GM12878 (cell line): Measurements from ENCODE around the gene SIPA1. TPM values are rescaled to one million over a fixed set of nuclear protein-coding genes. Genes with fewer than 3 reads are reported as not detected.
A peak's percentile ranks its signal among the peaks of the same experiment; 100 is the strongest.

Experiments used
- ATAC-seq: fragments of 200-7000 bp; cut with Tn5 transposase; 3 replicates; pipeline ENCODE4 v1.9.1; 2020; ENCODE audit warnings: mild to moderate bottlenecking, moderate library complexity
- BruUV-seq: library from RNA; stranded (reverse); fragments of 400-500 nt; replicated peaks from 2 replicates; lab custom pipeline; 2021; lab: Mats Ljungman, UMichigan
- CTCF ChIA-PET: fragments of 300-600 bp; sonication (Branson Sonifier 250); formaldehyde crosslinking; extraction: SDS; loops from one replicate; lab custom pipeline; 2021; ENCODE audit warnings: inconsistent platforms; lab: Yijun Ruan, JAX
- POLR2A ChIA-PET: fragments of 350-600 bp; formaldehyde crosslinking; extraction: SDS; loops from one replicate; lab custom pipeline; 2021; ENCODE audit warnings: inconsistent platforms; lab: Charles Lee
- RAD21 ChIA-PET: fragments of 300-600 bp; sonication (Branson Sonifier 250); formaldehyde crosslinking; loops from one replicate; lab custom pipeline; 2023; ENCODE audit warnings: antibody characterized with exemption; ENCODE audit not compliant: unreplicated experiment; lab: Charles Lee
- SMC1A ChIA-PET: fragments of 300-600 bp; sonication (Branson Sonifier 250); formaldehyde crosslinking; loops from one replicate; lab custom pipeline; 2023; ENCODE audit not compliant: unreplicated experiment, uncharacterized antibody; lab: Charles Lee
- DNase-seq: peaks from one replicate; pipeline ENCODE4 v3.0.0-alpha.2; 2011; ENCODE audit warnings: low read depth, low spot score
- FAIRE-seq: peaks from 3 replicates; lab custom pipeline; 2011; peaks lifted over from hg19 to GRCh38; lab: Jason Lieb, UNC
- H2AFZ ChIP-seq: 2 replicates; pipeline ENCODE4 v1.6.0; 2011; ENCODE audit warnings: low read depth, low read length, control low read depth; ENCODE audit not compliant: control insufficient read depth
- H3K27ac ChIP-seq: 2 replicates; pipeline ENCODE4 v1.5.1; 2011; ENCODE audit warnings: control low read depth; ENCODE audit not compliant: control insufficient read depth, insufficient read depth
- H3K27me3 ChIP-seq, 2 experiments: replicated peaks in 1 of 2; 2 replicates each; pipeline versions ENCODE4 v1.6.0 to v1.6.1; 2011; ENCODE audit warnings: low read length in 1 of 2; ENCODE audit not compliant: control insufficient read depth in 2 of 2, insufficient read depth in 2 of 2
- H3K36me3 ChIP-seq, 2 experiments: 2 replicates each; pipeline ENCODE4 v1.5.1; 2011; ENCODE audit warnings: low read length in 1 of 2; ENCODE audit not compliant: control insufficient read depth in 2 of 2, insufficient read depth in 2 of 2
- H3K4me1 ChIP-seq: 2 replicates; pipeline ENCODE4 v1.6.1; 2011; ENCODE audit warnings: mild to moderate bottlenecking, low read length, moderate library complexity, mixed read lengths; ENCODE audit not compliant: control insufficient read depth, insufficient read depth
- H3K4me2 ChIP-seq: 2 replicates; pipeline ENCODE4 v1.6.0; 2011; ENCODE audit warnings: control low read depth; ENCODE audit not compliant: control insufficient read depth, insufficient read depth
- H3K4me3 ChIP-seq: fragments of 200-600 bp; sonication (generic); 2 replicates; pipeline ENCODE4 v1.5.1; 2016
- H3K79me2 ChIP-seq: 2 replicates; pipeline ENCODE4 v1.6.0; 2011; ENCODE audit warnings: low read length; ENCODE audit not compliant: control insufficient read depth, insufficient read depth
- H3K9ac ChIP-seq: 2 replicates; pipeline ENCODE4 v1.8.0; 2011; ENCODE audit warnings: low read length, control low read depth, mixed read lengths; ENCODE audit not compliant: control insufficient read depth, insufficient read depth
- H3K9me3 ChIP-seq: replicated peaks from 3 replicates; pipeline ENCODE4 v1.5.1; 2011; ENCODE audit warnings: mild to moderate bottlenecking, low read length; ENCODE audit not compliant: control insufficient read depth, insufficient read depth
- H4K20me1 ChIP-seq: 2 replicates; pipeline ENCODE4 v1.6.0; 2011; ENCODE audit not compliant: control insufficient read depth, insufficient read depth
- CHD4 ChIP-seq: fragments of 200-600 bp; sonication (generic); IDR thresholded peaks from 2 replicates; pipeline ENCODE4 v1.6.1; 2016; ENCODE audit warnings: mild to moderate bottlenecking
- CTCF ChIP-seq, 3 experiments: IDR thresholded peaks in 2 of 3; conservative IDR thresholded peaks in 1 of 3; 2 replicates each; pipeline ENCODE4 v1.5.1; 2011; ENCODE audit warnings: low read depth in 3 of 3, low read length in 3 of 3, mild to moderate bottlenecking in 3 of 3, control low read depth in 2 of 3, moderate library complexity in 2 of 3, inconsistent platforms in 1 of 3, mixed read lengths in 1 of 3; ENCODE audit not compliant: control insufficient read depth in 2 of 3, insufficient read depth in 1 of 3; ENCODE audit errors: extremely low read depth in 1 of 3
- LARP7 ChIP-seq: fragments of 450-650 bp; IDR thresholded peaks from 2 replicates; pipeline ENCODE4 v1.6.1; 2017; ENCODE audit warnings: mild to moderate bottlenecking
- NBN ChIP-seq: fragments of 450-650 bp; IDR thresholded peaks from 2 replicates; pipeline ENCODE4 v1.6.1; 2016
- POLR2A ChIP-seq: IDR thresholded peaks from 2 replicates; pipeline ENCODE4 v1.6.1; 2011; ENCODE audit warnings: low read depth, mild to moderate bottlenecking, low read length
- POLR2AphosphoS5 ChIP-seq: IDR thresholded peaks from 2 replicates; pipeline ENCODE4 v1.6.1; 2011; ENCODE audit warnings: mild to moderate bottlenecking, low read length, inconsistent platforms
- POU2F2 ChIP-seq: IDR thresholded peaks from 3 replicates; pipeline ENCODE4 v1.6.1; 2011; ENCODE audit warnings: low read depth, mild to moderate bottlenecking, low read length, borderline replicate concordance
- RCOR1 ChIP-seq: conservative IDR thresholded peaks from 2 replicates; pipeline ENCODE4 v1.6.1; 2012; ENCODE audit warnings: low read depth, low read length, improper control_type of control experiment
- RFX5 ChIP-seq: IDR thresholded peaks from 2 replicates; pipeline ENCODE4 v1.6.1; 2011; ENCODE audit warnings: low read depth, low read length, improper control_type of control experiment
- SP1 ChIP-seq: IDR thresholded peaks from one replicate; pipeline ENCODE4 v1.6.1; 2011; ENCODE audit warnings: low read depth, low read length
- STAT3 ChIP-seq: IDR thresholded peaks from 2 replicates; pipeline ENCODE4 v1.6.1; 2011; ENCODE audit warnings: low read depth, low read length, improper control_type of control experiment
- ZNF384 ChIP-seq: IDR thresholded peaks from 2 replicates; pipeline ENCODE4 v1.6.1; 2012; ENCODE audit warnings: low read depth, mild to moderate bottlenecking, low read length, improper control_type of control experiment, borderline replicate concordance
- WGBS: methylation state at CpG from one replicate; pipeline ENCODE4 v1.1.6; 2016; ENCODE audit warnings: low lambda C conversion rate; ENCODE audit not compliant: insufficient replicate concordance, insufficient coverage; ENCODE audit errors: missing lambda C conversion rate; 5-methylcytosine and 5-hydroxymethylcytosine counted together
- in situ Hi-C: fragments of 300-500 bp; cut with MboI; formaldehyde crosslinking; loops from 9 replicates; pipeline ENCODE4 v1.14.3; 2018; ENCODE audit warnings: mixed read lengths
- intact Hi-C: fragments of 100-400 bp; cut with micrococcal nuclease; formaldehyde crosslinking; loops from one replicate; pipeline ENCODE4 v1.14.2; 2022; ENCODE audit not compliant: unreplicated experiment
- polyA plus RNA-seq, 11 experiments: library from polyadenylated mRNA; depleted of rRNA in 4 of 11; unstranded in 6 of 11; stranded (reverse) in 5 of 11; fragments of >200 nt; fragmentation: Nextera tagmentation in 4 of 11; fragmentation: Illumina TruSeq in 1 of 11; extraction: Ambion mirVana in 4 of 11; extraction: Trizol in 1 of 11; gene quantifications; 1 replicate in 1 of 11; 2 replicates in 10 of 11; pipeline versions ENCODE4 v1.2.1 to v1.2.3, GENCODE V29; 2011 to 2016; ENCODE audit warnings: inconsistent platforms in 2 of 11, missing spikeins in 2 of 11, low read depth in 1 of 11
- total RNA-seq, 4 experiments: library from RNA; depleted of rRNA in 3 of 4; stranded (reverse); fragments of >200 nt in 3 of 4; fragmentation: Illumina TruSeq in 1 of 4; extraction: Trizol in 1 of 4; gene quantifications; 2 replicates each; pipeline versions ENCODE4 v1.2.1 to v1.2.3, GENCODE V29; 2013 to 2021

SIPA1 gene
- total and polyA plus RNA-seq, 10 of the 15 experiments (the other 5 are each of a cell fraction or from before 2014, with no cell fraction given) = 1.0 to 139 (median 33.4) TPM

GRCh38 chr11:65624931-65625627 is 12.8 kb upstream of the SIPA1 start:
- DNase-seq = no peak
- 0 out of 2 replicates have a peak, but pooled peaks have one; percentile 34 for TF ChIP-seq POLR2A
- TF ChIP-seq CHD4 = no peak
- TF ChIP-seq, all 136 proteins: peak for 1
- POLR2A ChIA-PET = interaction anchor here (1.8 kb wide), 1 partner anchor 13 kb away, joined by 7 read pairs; the partner anchor contains the start of gene SIPA1
- H2AFZ ChIP-seq = no peak overlapping the region
- CTCF ChIA-PET = interaction anchor here (0.7 to 3.1 kb wide), 14 partner anchors 8 to 208 kb away, joined by 3 to 26 read pairs (median 8); partner anchors contain the start of genes KAT5, PCNX3 and SIPA1
- WGBS = 86% methylated on average over 22 of the region's 30 CpGs
- no peak for FAIRE-seq
- RAD21 ChIA-PET = interaction anchor here (0.6 to 1.9 kb wide), 12 partner anchors 11 to 145 kb away, joined by 3 to 15 read pairs (median 4); partner anchors contain the start of genes KAT5, RELA and SIPA1
- no peaks in the 10 kb centered on the region for H3K4me1 ChIP-seq
- H3K79me2 ChIP-seq = no peaks in the 10 kb centered on the region; the same call in 1 of the 2 replicates
- no peak overlapping the region for H3K4me3 ChIP-seq
- BruUV-seq = no TSS peak
- peaks cover 24 to 37% of the 10 kb centered on the region in 2 experiments for H3K36me3 ChIP-seq
- in situ Hi-C loops (no loop called here), intact Hi-C loops (loop anchor here (5.0 kb wide), 1 partner anchor 82 kb away; no protein-coding TSS in a partner anchor)
- no peak; the same call in 2 of the 3 replicates for ATAC-seq
- H3K9ac ChIP-seq = no peak overlapping the region
- no peak overlapping the region for H3K27ac ChIP-seq
- SMC1A ChIA-PET = interaction anchor here (1.3 to 2.6 kb wide), 6 partner anchors 28 to 208 kb away, joined by 3 to 14 read pairs (median 4); partner anchors contain the start of gene KAT5
- H4K20me1 ChIP-seq = no peaks in the 10 kb centered on the region
- no peaks in the 10 kb centered on the region for H3K27me3 ChIP-seq
- no peak overlapping the region for H3K4me2 ChIP-seq
- no peaks in the 10 kb centered on the region for H3K9me3 ChIP-seq

GRCh38 chr11:65625628-65626342 is 12.1 kb upstream of the SIPA1 start:
- intact Hi-C loops = loop anchor here (5.0 kb wide), 1 partner anchor 82 kb away; no protein-coding TSS in a partner anchor
- TF ChIP-seq RFX5 (peak; percentile 13; the same call in 1 of the 2 replicates), STAT3 (no peak), LARP7 (peak; percentile 67; the same call in 1 of the 2 replicates), ZNF384 (no peak), SP1 (no peak), NBN (0 out of 2 replicates have a peak, but pooled peaks have one; percentile 28), CTCF (IDR thresholded peaks at IDR 0.05 in 2 of 3, conservative IDR thresholded peaks at IDR 0.05 in 1 of 3; ENCODE audit: control insufficient read depth in 2 of 3, extremely low read depth in 1 of 3, insufficient read depth in 1 of 3, low read depth in 3 of 3, low read length in 3 of 3) (peak; percentile 60 to 87 (median 85)), POU2F2 (no peak), RCOR1 (no peak), POLR2AphosphoS5 (no peak)

More at GRCh38 chr11:65625628-65626342, 12.1 kb upstream of the SIPA1 start:
- SMC1A ChIA-PET = interaction anchor here (0.7 to 2.6 kb wide), 10 partner anchors 9 to 207 kb away, joined by 3 to 14 read pairs (median 4); partner anchors contain the start of genes KAT5 and SIPA1
- H3K9ac ChIP-seq = no peak overlapping the region
- FAIRE-seq (no peak), DNase-seq (no peak), ATAC-seq (peak; percentile 96)
- no peaks in the 10 kb centered on the region; the same call in 1 of the 2 replicates for H3K79me2 ChIP-seq
- no peaks in the 10 kb centered on the region for H3K9me3 ChIP-seq
- H3K4me3 ChIP-seq = no peak overlapping the region
- CTCF ChIA-PET = interaction anchor here (0.6 to 3.1 kb wide), 23 partner anchors 9 to 207 kb away, joined by 3 to 26 read pairs (median 5); partner anchors contain the start of genes KAT5, PCNX3, SCYL1 and SIPA1
- POLR2A ChIA-PET = interaction anchor here (0.7 to 1.8 kb wide), 2 partner anchors 8 to 12 kb away, joined by 3 to 7 read pairs; partner anchors contain the start of gene SIPA1
- H3K4me2 ChIP-seq = no peak overlapping the region
- peaks cover 28 to 39% of the 10 kb centered on the region in 2 experiments for H3K36me3 ChIP-seq
- H3K27ac ChIP-seq = no peak overlapping the region
- no peak overlapping the region for H2AFZ ChIP-seq
- in situ Hi-C loops = no loop called here
- H3K4me1 ChIP-seq = no peaks in the 10 kb centered on the region
- RAD21 ChIA-PET = interaction anchor here (0.8 to 1.9 kb wide), 14 partner anchors 10 to 144 kb away, joined by 3 to 15 read pairs (median 4); partner anchors contain the start of genes KAT5, RELA and SIPA1
- no TSS peak for BruUV-seq
- no peaks in the 10 kb centered on the region for H4K20me1 ChIP-seq
- WGBS = 89% methylated on average over 30 of the region's 30 CpGs
- H3K27me3 ChIP-seq = no peaks in the 10 kb centered on the region
